GM12873 (cell line): ENCODE results near the gene VPS33A.

Experiments
- TF ChIP-seq, protein P1 (sequence below): IDR thresholded peaks from 2 replicates; pipeline ENCODE4 v1.5.1; 2012; ENCODE audit warnings: low read depth, mild to moderate bottlenecking, moderate library complexity, low read length, control low read depth; ENCODE audit not compliant: insufficient read depth; ENCODE audit errors: missing control alignments

The VPS33A gene

GRCh38 chr12:122182887-122183587 lies 83.3 kb downstream of the VPS33A start, which contains the start of gene LRRC43:
Gene LRRC43 (plus strand): TSS chr12:122183123. CDS start chr12:122183145, 22 bp downstream.
- TF ChIP-seq, protein P1, sequence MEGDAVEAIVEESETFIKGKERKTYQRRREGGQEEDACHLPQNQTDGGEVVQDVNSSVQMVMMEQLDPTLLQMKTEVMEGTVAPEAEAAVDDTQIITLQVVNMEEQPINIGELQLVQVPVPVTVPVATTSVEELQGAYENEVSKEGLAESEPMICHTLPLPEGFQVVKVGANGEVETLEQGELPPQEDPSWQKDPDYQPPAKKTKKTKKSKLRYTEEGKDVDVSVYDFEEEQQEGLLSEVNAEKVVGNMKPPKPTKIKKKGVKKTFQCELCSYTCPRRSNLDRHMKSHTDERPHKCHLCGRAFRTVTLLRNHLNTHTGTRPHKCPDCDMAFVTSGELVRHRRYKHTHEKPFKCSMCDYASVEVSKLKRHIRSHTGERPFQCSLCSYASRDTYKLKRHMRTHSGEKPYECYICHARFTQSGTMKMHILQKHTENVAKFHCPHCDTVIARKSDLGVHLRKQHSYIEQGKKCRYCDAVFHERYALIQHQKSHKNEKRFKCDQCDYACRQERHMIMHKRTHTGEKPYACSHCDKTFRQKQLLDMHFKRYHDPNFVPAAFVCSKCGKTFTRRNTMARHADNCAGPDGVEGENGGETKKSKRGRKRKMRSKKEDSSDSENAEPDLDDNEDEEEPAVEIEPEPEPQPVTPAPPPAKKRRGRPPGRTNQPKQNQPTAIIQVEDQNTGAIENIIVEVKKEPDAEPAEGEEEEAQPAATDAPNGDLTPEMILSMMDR: no peak
